MCF 10A (cell line): ENCODE data around the gene HK1. TPM values are rescaled to one million over a fixed set of nuclear protein-coding genes. Genes with fewer than 3 reads are reported as not detected.
A peak's percentile ranks its signal among the peaks of the same experiment; 100 is the strongest.

ENCODE experiments used
- BruUV-seq: library from RNA; stranded (reverse); fragments of 400-500 nt; replicated peaks from 2 replicates; lab custom pipeline; 2021; lab: Mats Ljungman, UMichigan
- CTCF ChIA-PET: fragments of 300-600 bp; sonication (Branson Sonifier 250); formaldehyde crosslinking; extraction: SDS; loops from one replicate; lab custom pipeline; 2021; ENCODE audit warnings: antibody characterized with exemption, inconsistent platforms; lab: Yijun Ruan, JAX
- POLR2A ChIA-PET: fragments of 300-600, 350-650 bp; sonication (Branson Sonifier 250); formaldehyde crosslinking; extraction: SDS; loops from one replicate; lab custom pipeline; 2020; ENCODE audit warnings: antibody characterized with exemption, inconsistent platforms; lab: Yijun Ruan, JAX
- DNase-seq: peaks from one replicate; pipeline ENCODE4 v3.0.0-alpha.2; 2018; ENCODE audit not compliant: unreplicated experiment
- H3K27ac Mint-ChIP-seq: one replicate; pipeline ENCODE4 v1.8.0; 2022; ENCODE audit warnings: mild to moderate bottlenecking, low read depth, mixed read lengths; ENCODE audit not compliant: unreplicated experiment
- H3K27me3 Mint-ChIP-seq: one replicate; pipeline ENCODE4 v1.8.0; 2022; ENCODE audit warnings: mixed read lengths; ENCODE audit not compliant: insufficient read depth, unreplicated experiment
- H3K36me3 Mint-ChIP-seq: one replicate; pipeline ENCODE4 v1.8.0; 2022; ENCODE audit warnings: mild to moderate bottlenecking, moderate library complexity, mixed read lengths; ENCODE audit not compliant: insufficient read depth, unreplicated experiment
- H3K4me1 Mint-ChIP-seq: one replicate; pipeline ENCODE4 v1.8.0; 2022; ENCODE audit warnings: mixed read lengths; ENCODE audit not compliant: insufficient read depth, unreplicated experiment
- H3K4me3 Mint-ChIP-seq: one replicate; pipeline ENCODE4 v1.8.0; 2022; ENCODE audit warnings: mild to moderate bottlenecking, moderate library complexity, mixed read lengths; ENCODE audit not compliant: unreplicated experiment
- H3K9me3 Mint-ChIP-seq: one replicate; pipeline ENCODE4 v1.8.0; 2022; ENCODE audit warnings: mixed read lengths; ENCODE audit not compliant: unreplicated experiment
- intact Hi-C: fragments of 100-400 bp; cut with micrococcal nuclease; formaldehyde crosslinking; loops from 2 replicates; pipeline ENCODE4 v1.14.1; 2022
- total RNA-seq: library from RNA; stranded (reverse); gene quantifications from 2 replicates; pipeline ENCODE4 v1.2.3, GENCODE V29; 2022
- TF ChIP-seq, protein P1 (sequence below): fragments of 200-600 bp; IDR thresholded peaks from one replicate; pipeline ENCODE4 v1.8.0; 2022; ENCODE audit warnings: antibody characterized with exemption, mild to moderate bottlenecking; ENCODE audit not compliant: unreplicated experiment

HK1 gene
- total RNA-seq, 1 experiment from 2014 or later, result 134 TPM

DNA sequence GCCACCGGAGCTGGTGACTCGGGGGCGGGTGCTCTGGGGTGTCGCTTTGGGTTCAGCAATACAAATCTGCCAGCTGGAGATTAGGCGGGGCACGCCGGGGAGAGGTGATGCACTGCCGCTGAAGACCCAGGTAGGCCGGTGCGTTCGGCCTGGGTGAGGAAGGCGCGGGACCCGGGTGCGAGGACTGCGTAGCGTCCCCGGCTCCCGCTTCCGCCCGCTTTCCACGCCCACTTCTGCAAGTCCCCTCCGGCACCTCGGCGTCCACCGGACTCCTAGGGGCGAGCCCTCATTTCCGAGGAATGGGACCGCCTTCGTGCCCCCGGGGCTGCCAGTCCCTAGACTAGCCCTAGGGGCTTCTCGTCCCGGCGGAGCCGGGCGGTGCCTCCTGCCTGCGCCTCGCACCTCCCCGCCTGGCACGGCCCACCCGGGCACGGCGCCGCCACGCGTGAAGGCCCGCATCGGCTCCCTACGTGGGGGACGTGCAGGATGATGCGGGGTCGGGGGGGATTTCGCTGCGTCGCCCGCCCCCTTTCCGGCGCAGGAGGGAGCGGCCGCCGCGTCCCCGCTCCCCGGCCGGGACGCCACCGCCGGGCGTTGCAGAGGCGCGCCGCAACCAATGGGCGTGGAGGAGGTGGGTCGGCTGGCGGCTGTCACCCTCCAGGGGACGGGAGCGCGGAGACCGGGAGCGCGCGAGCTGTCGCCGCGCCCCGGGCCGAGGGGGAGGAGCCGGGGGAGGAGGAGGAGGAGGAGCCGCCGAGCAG, 40.0 kb downstream of the HK1 start:
- Mint-ChIP-seq H3K4me1 (peaks cover 26% of the 10 kb centered on the region), H3K9me3 (no peaks in the 10 kb centered on the region), H3K4me3 (peak overlapping the region; percentile 93), H3K27ac (peak overlapping the region; percentile 51), H3K36me3 (peaks cover 7% of the 10 kb centered on the region), H3K27me3 (no peaks in the 10 kb centered on the region)
- TF ChIP-seq, protein P1, sequence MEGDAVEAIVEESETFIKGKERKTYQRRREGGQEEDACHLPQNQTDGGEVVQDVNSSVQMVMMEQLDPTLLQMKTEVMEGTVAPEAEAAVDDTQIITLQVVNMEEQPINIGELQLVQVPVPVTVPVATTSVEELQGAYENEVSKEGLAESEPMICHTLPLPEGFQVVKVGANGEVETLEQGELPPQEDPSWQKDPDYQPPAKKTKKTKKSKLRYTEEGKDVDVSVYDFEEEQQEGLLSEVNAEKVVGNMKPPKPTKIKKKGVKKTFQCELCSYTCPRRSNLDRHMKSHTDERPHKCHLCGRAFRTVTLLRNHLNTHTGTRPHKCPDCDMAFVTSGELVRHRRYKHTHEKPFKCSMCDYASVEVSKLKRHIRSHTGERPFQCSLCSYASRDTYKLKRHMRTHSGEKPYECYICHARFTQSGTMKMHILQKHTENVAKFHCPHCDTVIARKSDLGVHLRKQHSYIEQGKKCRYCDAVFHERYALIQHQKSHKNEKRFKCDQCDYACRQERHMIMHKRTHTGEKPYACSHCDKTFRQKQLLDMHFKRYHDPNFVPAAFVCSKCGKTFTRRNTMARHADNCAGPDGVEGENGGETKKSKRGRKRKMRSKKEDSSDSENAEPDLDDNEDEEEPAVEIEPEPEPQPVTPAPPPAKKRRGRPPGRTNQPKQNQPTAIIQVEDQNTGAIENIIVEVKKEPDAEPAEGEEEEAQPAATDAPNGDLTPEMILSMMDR, result no peak
- ChIA-PET CTCF (interaction anchor here (0.7 to 2.1 kb wide), 9 partner anchors 10 to 89 kb away, joined by 3 to 7 read pairs (median 3); no protein-coding TSS in a partner anchor), POLR2A (interaction anchor here (0.6 to 13.3 kb wide), 25 partner anchors 9 to 161 kb away, joined by 3 to 282 read pairs (median 6); partner anchors contain the start of gene SUPV3L1)
- intact Hi-C loops, result loop anchor here (2.0 to 5.0 kb wide), 2 partner anchors 44 to 81 kb away; no protein-coding TSS in a partner anchor
- peak; percentile 88 for DNase-seq
- TSS peak; percentile 34 for BruUV-seq

DNA sequence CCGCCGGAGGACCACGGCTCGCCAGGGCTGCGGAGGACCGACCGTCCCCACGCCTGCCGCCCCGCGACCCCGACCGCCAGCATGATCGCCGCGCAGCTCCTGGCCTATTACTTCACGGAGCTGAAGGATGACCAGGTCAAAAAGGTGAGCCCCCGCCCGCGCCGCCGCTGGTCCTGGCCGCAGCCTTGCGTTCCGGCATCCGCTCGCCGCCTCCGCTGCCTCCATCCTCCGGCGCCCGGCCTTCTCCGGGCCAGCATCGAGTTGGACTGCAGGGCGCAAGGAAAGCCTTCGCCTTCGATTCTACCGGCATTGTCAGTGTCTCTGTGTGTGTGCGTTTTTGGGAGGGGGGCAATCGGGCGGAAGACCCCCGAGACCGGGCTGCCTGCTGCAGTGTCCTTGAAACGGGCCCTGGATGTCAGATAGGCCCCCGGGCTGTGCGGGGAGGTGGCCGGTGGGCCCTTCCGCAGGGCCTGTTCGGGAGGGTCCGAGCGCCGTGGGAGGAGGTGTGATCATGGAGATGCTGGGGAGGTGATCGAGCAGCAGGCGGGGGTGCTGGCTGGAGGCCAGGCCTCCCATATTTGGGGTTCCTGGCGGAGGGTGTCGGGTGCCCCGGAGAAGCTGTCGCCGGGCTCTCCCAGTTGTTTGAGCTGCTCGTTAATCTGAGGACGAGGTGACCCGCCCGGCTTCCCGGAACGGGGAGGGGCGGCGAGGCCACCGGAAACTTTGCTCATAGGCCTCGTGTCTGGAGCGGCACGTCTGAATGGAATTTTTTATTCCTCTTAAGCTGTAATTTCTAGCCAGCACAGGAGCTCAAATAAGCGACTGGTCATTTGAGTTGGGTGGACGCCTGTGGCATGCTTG, 40.8 kb downstream of the HK1 start:
- BruUV-seq, result TSS peak; percentile 60
- ChIA-PET CTCF (interaction anchor here (0.6 to 1.6 kb wide), 9 partner anchors 9 to 86 kb away, joined by 3 to 7 read pairs (median 4); no protein-coding TSS in a partner anchor), POLR2A (interaction anchor here (0.6 to 13.3 kb wide), 27 partner anchors 8 to 1230 kb away, joined by 3 to 282 read pairs (median 5); partner anchors contain the start of gene SUPV3L1)
- Mint-ChIP-seq H3K27ac (peak overlapping the region; percentile 54), H3K4me1 (peaks cover 31% of the 10 kb centered on the region), H3K9me3 (no peaks in the 10 kb centered on the region), H3K27me3 (no peaks in the 10 kb centered on the region), H3K36me3 (peaks cover 7% of the 10 kb centered on the region), H3K4me3 (peak overlapping the region; percentile 93)
- peak; percentile 61 for DNase-seq
- intact Hi-C loops, result loop anchor here (1.0 to 5.0 kb wide), 3 partner anchors 43 to 82 kb away; no protein-coding TSS in a partner anchor
- TF ChIP-seq, protein P1, result no peak

DNA sequence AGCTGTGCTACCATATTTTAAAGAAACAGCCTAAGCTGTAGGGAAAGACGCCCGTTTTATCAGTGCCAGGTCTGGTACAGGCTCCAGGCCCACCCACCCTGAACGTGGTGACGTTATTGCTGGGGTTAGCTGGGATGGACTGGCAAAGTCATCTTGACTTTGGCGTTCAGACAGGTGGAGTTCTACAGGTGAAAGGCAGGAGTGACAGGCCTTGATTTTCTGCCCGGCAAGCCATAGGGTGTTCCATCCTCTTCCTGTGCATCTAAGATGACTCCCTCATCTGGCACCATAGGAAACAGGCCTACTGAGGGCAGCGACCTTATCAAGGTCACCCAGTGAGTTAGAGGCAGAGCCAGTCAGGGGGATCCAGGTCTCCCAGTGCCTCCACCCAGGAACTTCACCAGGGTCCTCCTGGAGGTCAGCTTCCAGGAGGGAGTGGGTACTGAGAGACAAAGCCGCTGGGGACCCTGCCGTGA, 41.6 kb downstream of the HK1 start:
- BruUV-seq, result TSS peak; percentile 28
- peaks cover 7% of the 10 kb centered on the region for H3K36me3 Mint-ChIP-seq
- peak overlapping the region; percentile 93 for H3K4me3 Mint-ChIP-seq
- peak overlapping the region; percentile 54 for H3K27ac Mint-ChIP-seq
- TF ChIP-seq, protein P1, result no peak
- POLR2A ChIA-PET, result interaction anchor here (0.6 to 13.3 kb wide), 22 partner anchors 7 to 1231 kb away, joined by 3 to 282 read pairs (median 7); partner anchors contain the start of gene SUPV3L1
- no peaks in the 10 kb centered on the region for H3K9me3 Mint-ChIP-seq
- CTCF ChIA-PET, result interaction anchor here (0.8 to 1.6 kb wide), 7 partner anchors 8 to 81 kb away, joined by 3 to 7 read pairs (median 4); no protein-coding TSS in a partner anchor
- no peak for DNase-seq
- no peaks in the 10 kb centered on the region for H3K27me3 Mint-ChIP-seq
- H3K4me1 Mint-ChIP-seq, result peaks cover 31% of the 10 kb centered on the region
- intact Hi-C loops, result loop anchor here (1.0 to 5.0 kb wide), 3 partner anchors 42 to 83 kb away; no protein-coding TSS in a partner anchor
